Adipose tissue (tissue), 3 donors: Measurements from ENCODE around the gene MOXD1. TPM values are rescaled to one million over a fixed set of nuclear protein-coding genes. Genes with fewer than 3 reads are reported as not detected.
"Not testable (repeated sequence)": the region's sequence is repeated elsewhere in the genome, so short reads cannot be mapped to it uniquely, and the experiment has no call there.

Source experiments
- H3K27ac ChIP-seq: one replicate; pipeline ENCODE4 v1.5.1; 2013; ENCODE audit warnings: low read depth, low read length
- WGBS, 3 donors: extraction: QIAGEN DNeasy Blood & Tissue Kit; methylation state at CpG; one replicate each; pipeline ENCODE4 v1.1.7; 2013; 5-methylcytosine and 5-hydroxymethylcytosine counted together
- polyA plus RNA-seq, 3 donors: library from polyadenylated mRNA; stranded (reverse); fragments of 200-250 nt; gene quantifications; one replicate each; pipeline ENCODE4 v1.2.3, GENCODE V29; 2013
- donor health status: healthy with polysubstance abuse.
- donor health status: Bipolar disorder and iron deficiency.
- donor health status: healthy.

Gene MOXD1
- polyA plus RNA-seq, 3 donors = 0.16 to 1.3 (median 0.33) TPM

DNA sequence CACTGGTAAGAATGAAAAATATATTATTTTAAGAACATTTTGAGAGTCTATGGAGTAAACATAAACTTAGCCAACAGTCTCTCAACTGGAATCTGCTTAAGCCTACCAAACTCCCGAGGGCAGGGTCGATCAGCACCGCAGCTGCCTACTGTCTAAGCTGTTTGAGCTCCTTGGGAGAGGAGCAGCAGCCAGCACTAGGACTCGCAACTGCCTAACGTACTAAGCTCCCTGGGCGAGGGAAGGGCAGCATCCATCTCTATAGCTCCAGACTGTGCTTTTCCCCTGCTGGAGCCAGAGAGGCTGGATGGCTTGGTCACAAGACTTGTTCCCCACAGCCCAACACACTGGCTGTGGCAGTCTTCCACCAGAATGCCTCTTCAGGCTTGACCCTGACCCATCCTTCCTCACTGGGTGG, 96.4 kb downstream of the MOXD1 start:
- no peak overlapping the region for H3K27ac ChIP-seq
- 79 to 89% (median 79%) methylated on average over 6 of the region's 6 CpGs for WGBS, 3 donors

DNA sequence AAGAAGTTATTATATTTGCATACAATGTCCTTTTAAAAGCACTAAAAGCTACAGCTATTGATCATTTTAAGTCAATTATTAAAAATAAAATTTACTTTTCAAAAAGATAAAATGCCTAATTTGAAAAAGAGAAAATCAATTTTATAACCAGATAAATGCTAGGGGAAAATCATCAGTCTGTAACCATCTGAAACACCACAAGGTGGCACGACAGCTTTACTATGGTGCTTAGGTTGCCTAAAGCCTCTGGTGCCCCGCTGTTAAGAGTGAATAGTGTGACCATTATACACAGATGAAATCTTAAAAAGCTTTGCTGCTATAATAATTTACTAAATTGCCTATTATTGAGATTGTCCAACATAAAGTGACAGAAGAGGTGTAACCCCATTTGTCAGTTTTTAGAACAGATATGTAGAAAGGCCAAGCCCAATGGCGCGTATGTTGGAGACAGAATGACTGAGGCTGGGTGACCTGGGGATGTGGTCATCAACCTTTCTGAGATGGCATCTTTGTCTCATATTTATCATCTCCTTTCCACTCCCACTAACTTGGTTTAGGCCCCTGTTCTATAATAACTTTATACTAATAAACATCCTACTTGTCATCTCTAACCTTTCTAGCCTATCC, 100.8 kb downstream of the MOXD1 start:
- WGBS, 3 donors = 61 to 69% (median 65%) methylated on average over 4 of the region's 4 CpGs
- no peak overlapping the region for H3K27ac ChIP-seq

- H3K27ac ChIP-seq = no peak overlapping the region
Observed at GRCh38 chr6:132298344-132298949, 102.8 kb downstream of the MOXD1 start.

- no peak overlapping the region for H3K27ac ChIP-seq
- 75 to 93% (median 86%) methylated on average over 3 of the region's 3 CpGs for WGBS, 3 donors
Observed at GRCh38 chr6:132289756-132290155, 111.5 kb downstream of the MOXD1 start.

DNA sequence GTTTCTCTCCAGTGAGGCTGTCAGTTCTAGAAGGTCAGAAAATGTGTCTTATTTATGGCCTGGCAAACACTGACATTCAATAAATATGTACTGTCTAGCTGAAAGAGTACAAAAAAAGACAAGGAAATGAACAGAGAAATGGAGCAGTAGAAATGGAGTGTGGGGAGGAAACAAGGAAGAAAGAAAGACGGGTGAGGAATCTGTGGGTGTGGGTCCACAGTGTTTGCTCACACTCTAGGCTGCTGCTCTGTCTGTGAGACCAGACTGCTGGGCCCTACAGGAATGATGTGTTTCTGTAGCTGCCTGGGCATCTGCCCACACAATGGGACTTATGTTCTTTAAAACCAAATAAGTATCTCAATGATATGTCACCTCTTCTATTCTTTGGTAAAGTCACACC, 114.2 kb downstream of the MOXD1 start:
- H3K27ac ChIP-seq = no peak overlapping the region
- WGBS, 3 donors = 50 to 79% (median 74%) methylated on average over 1 of the region's 1 CpG

DNA sequence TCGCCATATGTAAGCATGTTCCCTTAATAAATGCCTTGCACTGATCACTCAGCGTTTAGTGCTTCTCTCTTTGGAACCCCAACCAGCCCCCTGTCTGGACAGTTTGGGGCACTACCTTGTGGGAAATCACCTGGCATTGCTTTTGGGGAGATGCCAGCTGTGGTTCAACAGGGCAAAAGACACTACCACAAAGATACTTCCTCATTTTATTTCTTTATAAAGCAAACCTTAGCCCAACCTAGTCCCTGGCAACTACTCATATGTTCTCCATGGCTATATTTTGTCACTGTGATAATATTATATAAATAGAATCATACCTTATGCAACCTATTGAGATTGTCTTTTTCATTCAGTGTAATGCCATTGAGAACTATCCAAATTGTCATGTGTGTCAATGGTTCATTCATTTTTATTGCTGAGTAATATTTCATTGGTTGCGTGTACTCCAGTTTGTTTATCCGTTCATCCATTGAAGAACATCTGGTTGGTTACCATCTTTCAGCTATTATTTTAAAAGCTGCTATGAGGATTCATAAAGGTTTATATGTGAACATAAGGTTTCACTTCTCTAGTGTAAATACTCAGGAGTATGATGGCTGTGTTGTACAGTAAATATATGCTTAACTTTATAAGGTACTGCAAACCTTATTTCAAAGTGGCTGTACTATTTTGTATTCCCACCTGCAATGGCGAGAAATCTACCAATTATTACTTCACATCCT, 114.8 kb downstream of the MOXD1 start:
- WGBS, 3 donors = 80 to 84% (median 83%) methylated on average over 5 of the region's 5 CpGs
- H3K27ac ChIP-seq = no peak overlapping the region

GRCh38 chr6:132285004-132285780, 116.1 kb downstream of the MOXD1 start:
- WGBS, 3 donors = 73 to 88% (median 87%) methylated on average over 11 of the region's 11 CpGs

GRCh38 chr6:132282696-132283095, 118.6 kb downstream of the MOXD1 start:
- 84 to 88% (median 86%) methylated on average over 7 of the region's 7 CpGs for WGBS, 3 donors
- H3K27ac ChIP-seq = no peak overlapping the region

More at GRCh38 chr6:132285004-132285780, 116.1 kb downstream of the MOXD1 start:
- no peak overlapping the region for H3K27ac ChIP-seq

GRCh38 chr6:132280436-132280835, 120.8 kb downstream of the MOXD1 start:
- WGBS, 3 donors = 90 to 92% (median 92%) methylated on average over 8 of the region's 8 CpGs

DNA sequence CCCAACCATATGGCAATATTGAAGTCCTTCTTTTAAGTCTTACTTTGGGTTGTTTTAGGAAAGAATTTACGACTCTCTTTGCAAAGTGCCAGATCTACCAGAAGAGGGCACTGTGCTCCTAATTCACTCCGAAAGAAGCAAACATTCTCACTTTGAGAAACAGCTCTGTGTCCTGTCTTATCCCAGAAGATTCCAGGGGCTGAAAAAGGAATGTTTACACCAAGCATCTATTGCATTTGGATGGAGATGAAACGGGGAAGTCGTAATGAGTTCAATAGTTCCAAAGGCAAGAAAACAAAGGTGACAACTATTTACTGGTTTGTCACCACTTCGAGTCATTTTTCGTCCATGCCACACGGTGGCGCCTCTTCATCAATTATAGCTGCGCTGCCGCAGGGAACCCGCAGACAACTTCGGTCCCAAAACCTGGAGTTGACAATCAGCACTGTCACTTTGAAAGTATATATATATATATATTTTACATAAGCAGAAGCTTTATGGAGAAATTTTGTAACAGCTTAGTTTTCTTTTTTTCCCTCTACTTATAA, 121.6 kb downstream of the MOXD1 start:
- 0 to 1% (median 0%) methylated on average over 12 of the region's 12 CpGs for WGBS, 3 donors
- H3K27ac ChIP-seq = no peak overlapping the region

More at GRCh38 chr6:132280436-132280835, 120.8 kb downstream of the MOXD1 start:
- H3K27ac ChIP-seq = no peak overlapping the region

- WGBS, 3 donors = 82 to 86% (median 85%) methylated on average over 13 of the region's 13 CpGs
- no peak overlapping the region for H3K27ac ChIP-seq
Observed at GRCh38 chr6:132275066-132275970, 126.0 kb downstream of the MOXD1 start.

DNA sequence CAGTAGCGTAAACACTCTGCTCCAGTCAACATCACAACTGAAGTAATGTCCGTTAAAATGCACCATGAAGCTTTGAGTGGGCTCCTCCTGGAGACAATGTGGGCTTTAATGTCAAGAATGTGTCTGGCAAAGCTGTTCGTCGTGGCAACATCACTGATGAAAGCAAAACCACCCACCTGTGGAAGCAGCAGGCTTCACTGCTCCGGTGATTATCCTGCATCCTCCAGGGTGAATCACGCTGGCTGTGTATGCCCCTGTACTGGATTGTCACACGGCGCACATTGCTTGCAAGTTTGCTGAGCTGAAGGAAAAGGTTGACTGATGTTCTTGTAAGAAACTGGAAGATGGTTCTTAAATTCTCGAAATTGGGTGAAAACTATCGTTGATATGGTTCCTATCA, 128.5 kb downstream of the MOXD1 start:
- H3K27ac ChIP-seq = no peak overlapping the region
- WGBS, 3 donors = 82 to 89% (median 84%) methylated on average over 10 of the region's 10 CpGs

GRCh38 chr6:132270726-132271402, 130.4 kb downstream of the MOXD1 start:
- WGBS, 3 donors = 20 to 52% (median 52%) methylated on average over 4 of the region's 4 CpGs
- no peak overlapping the region for H3K27ac ChIP-seq

DNA sequence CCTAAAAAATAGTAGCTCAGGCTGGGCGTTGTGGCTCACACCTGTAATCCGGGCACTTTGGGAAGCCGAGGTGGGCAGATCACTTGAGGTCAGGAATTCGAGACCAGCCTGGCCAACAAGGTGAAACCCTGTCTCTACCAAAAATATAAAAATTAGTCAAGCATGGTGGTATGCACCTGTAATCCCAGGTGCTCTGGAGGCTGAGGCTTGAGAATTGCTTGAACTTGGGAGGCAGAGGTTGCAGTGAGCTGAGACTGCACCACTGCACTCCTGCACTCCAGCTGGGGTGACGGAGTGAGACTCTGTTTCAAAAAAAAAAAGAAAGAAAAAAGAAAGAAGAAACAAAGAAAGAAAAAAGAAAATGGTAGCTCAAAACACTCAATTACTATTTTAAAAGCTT, 132.6 kb downstream of the MOXD1 start:
- whole genome bisulfite sequencing, 3 donors = 92 to 93% (median 93%) methylated on average over 5 of the region's 5 CpGs
- H3K27ac ChIP-seq = not testable (repeated sequence)

GRCh38 chr6:132268209-132268608, 133.1 kb downstream of the MOXD1 start:
- 68 to 92% (median 69%) methylated on average over 2 of the region's 2 CpGs for WGBS, 3 donors
- no peak overlapping the region for H3K27ac ChIP-seq

DNA sequence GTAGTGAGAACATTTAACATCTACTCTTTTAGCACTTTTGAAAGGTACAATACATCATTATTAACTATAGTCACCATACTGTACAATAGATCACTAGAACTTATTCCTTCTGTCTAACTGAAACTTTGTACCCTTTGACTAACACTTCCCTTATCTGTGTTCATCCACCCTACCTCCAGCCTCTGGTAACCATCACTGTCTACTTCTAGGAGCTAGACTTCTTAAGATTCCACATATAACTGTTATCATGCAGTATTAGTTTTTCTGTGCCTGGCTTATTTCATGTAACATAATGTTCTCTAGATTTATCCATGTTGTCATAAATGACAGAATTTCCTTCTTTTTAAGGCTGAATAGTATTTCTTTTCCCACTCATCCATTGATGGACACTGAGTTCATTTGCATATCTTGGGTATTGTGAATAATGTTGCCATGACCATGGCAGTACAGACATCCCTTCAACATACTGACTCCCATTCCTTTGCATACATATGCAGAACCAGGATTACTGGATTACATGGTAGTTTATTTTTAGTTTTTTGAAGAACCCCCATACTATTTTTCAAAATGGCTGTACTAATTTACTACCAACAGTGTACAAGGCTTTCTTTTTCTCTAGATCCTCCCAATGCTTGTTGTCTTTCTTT, 135.7 kb downstream of the MOXD1 start:
- no peak overlapping the region for H3K27ac ChIP-seq

GRCh38 chr6:132264021-132264500, 137.2 kb downstream of the MOXD1 start:
- 89 to 95% (median 92%) methylated on average over 6 of the region's 6 CpGs for WGBS, 3 donors
- H3K27ac ChIP-seq = no peak overlapping the region
